GM21367 (cell line): ENCODE results near the gene LAMA2.

ENCODE experiments used
- ATAC-seq: cut with Tn5 transposase; IDR thresholded peaks from one replicate; pipeline ENCODE4 v1.9.1; 2021; ENCODE audit not compliant: unreplicated experiment

Gene LAMA2

DNA sequence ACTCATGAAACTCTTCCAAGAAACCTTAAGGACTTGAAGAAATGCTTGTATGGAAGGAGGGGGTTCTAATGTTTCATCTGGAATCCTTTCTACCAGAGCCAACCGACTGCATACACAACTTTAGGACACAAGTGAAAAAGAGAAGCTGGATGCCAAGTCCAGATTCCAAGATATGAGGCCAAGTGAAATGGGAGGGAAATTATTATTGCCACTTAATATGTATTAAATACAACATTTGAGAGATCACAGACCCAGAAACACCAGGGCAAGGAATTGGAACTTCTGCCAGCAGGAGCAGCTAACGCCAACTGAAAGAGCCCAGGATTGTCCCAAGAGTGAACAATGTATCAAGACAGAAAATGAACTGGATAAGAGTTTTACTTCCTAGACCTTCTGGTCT lies 682.9 kb downstream of the LAMA2 start:
- no peak for ATAC-seq
